OCI-M2 (cell line): Measurements from ENCODE around the gene ARMC6.
"Not testable (repeated sequence)": the region's sequence is repeated elsewhere in the genome, so short reads cannot be mapped to it uniquely, and the experiment has no call there.

Source experiments
- DNase-seq: peaks from one replicate; lab custom pipeline; 2025; ENCODE audit not compliant: unreplicated experiment; lab: John Stamatoyannopoulos, UW

The ARMC6 gene

DNA sequence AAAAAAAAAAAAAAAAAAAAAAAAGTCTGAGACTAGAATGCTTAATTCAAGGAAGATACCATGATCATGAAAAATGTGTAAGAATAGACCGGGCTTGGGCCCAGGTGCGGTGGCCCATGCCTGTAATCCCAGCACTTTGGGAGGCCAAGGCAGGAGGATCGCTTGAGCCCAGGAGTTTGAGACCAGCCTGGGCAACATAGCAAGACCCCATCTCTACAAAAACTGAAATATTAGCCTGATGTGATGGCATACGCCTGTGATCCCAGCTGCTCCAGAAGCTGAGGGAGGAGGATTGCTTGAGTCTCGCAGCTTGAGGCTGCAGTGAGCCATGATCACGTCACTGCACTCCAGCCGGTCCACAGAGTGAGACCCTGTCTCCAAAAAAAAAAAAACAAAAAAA is 73.5 kb downstream of the ARMC6 start:
- not testable (repeated sequence) for DNase-seq

DNA sequence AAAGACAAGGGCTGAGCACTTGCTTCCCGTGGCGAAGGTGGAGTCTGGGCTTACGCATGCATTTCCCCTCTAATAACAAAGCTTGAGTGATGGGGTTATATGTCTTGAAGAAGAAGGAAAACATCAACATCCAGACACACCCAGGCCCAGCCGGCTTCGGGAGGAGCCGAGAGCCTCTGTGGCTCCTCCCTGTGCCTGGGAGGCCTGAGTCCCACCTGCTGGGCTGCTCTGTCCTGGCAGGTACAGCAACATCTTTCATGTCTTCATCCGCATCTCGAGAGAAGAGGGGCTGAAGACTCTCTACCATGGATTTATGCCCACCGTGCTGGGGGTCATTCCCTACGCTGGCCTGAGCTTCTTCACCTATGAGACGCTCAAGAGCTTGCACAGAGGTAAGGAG is 74.3 kb downstream of the ARMC6 start:
- DNase-seq, result no peak
